Measurements from ENCODE around the gene KCNQ2. TPM values are rescaled to one million over a fixed set of nuclear protein-coding genes. Genes with fewer than 3 reads are reported as not detected.
"Not testable (repeated sequence)": the region's sequence is repeated elsewhere in the genome, so short reads cannot be mapped to it uniquely, and the experiment has no call there.

KCNQ2 gene
- total RNA-seq, 1 experiment from 2014 or later = 86.5 TPM

GRCh38 chr20:63518351-63518861 is 46.0 kb upstream of the KCNQ2 start:
- no TSS peak for BruUV-seq (replicated peaks)
- H3K36me3 ChIP-seq (ENCODE audit: control insufficient read depth in 1 of 2, insufficient read depth in 2 of 2, low read length in 2 of 2) = peaks cover 6 to 21% of the 10 kb centered on the region in 2 experiments
- H3K79me2 ChIP-seq (ENCODE audit: insufficient read depth, low read length) = peaks cover 21% of the 10 kb centered on the region
- no peak overlapping the region for H3K27ac ChIP-seq (ENCODE audit: low read depth, low read length)
- H3K4me3 ChIP-seq (replicated peaks in 1 of 2; ENCODE audit: low read depth in 1 of 2, low read length in 2 of 2) = no peak overlapping the region
- CTCF ChIA-PET = interaction anchor here (1.1 kb wide), 1 partner anchor 296 kb away, joined by 3 read pairs; no protein-coding TSS in a partner anchor
- H4K20me1 ChIP-seq (ENCODE audit: insufficient read depth) = no peaks in the 10 kb centered on the region
- POLR2A ChIA-PET = no interaction called here
- RAD21 ChIA-PET (ENCODE audit: low non-redundant PET in 1 of 2, low total read pairs in 2 of 2, uncharacterized antibody in 2 of 2, unreplicated experiment in 2 of 2) = no interaction called here
- no peak for ATAC-seq
- DNase-seq (ENCODE audit: low read depth, low spot score) = no peak
- intact Hi-C loops (cut with micrococcal nuclease) = no loop called here
- H3K4me1 ChIP-seq (ENCODE audit: control insufficient read depth in 1 of 2, insufficient read depth in 2 of 2, low read length in 2 of 2) = peaks cover 5 to 28% of the 10 kb centered on the region in 2 experiments; a peak in 3 of 4 replicates
- TF ChIP-seq TCF7L2 (IDR thresholded peaks at IDR 0.05; ENCODE audit: borderline replicate concordance, extremely low read depth, insufficient read depth, insufficient read length) (no peak), ZFX (IDR thresholded peaks at IDR 0.05) (no peak), ZNF274 (IDR thresholded peaks at IDR 0.05; ENCODE audit: low read depth, low read length) (no peak)
- no peak overlapping the region for H2AFZ ChIP-seq (ENCODE audit: low read depth, low read length, poor library complexity, severe bottlenecking)
- no peaks in the 10 kb centered on the region for H3K9me2 ChIP-seq (ENCODE audit: insufficient read depth)
- no peak overlapping the region for H3K9ac ChIP-seq (ENCODE audit: low read length)
- no peaks in the 10 kb centered on the region for H3K27me3 ChIP-seq (ENCODE audit: insufficient read depth, low read length)
- H3K4me2 ChIP-seq (ENCODE audit: low read length) = no peak overlapping the region
- H3K9me3 ChIP-seq (ENCODE audit: control insufficient read depth in 1 of 2, insufficient read depth in 1 of 2, low read depth in 1 of 2, low read length in 2 of 2) = peaks cover 5% of the 10 kb centered on the region in 2 experiments; a peak in 2 of 4 replicates

DNA sequence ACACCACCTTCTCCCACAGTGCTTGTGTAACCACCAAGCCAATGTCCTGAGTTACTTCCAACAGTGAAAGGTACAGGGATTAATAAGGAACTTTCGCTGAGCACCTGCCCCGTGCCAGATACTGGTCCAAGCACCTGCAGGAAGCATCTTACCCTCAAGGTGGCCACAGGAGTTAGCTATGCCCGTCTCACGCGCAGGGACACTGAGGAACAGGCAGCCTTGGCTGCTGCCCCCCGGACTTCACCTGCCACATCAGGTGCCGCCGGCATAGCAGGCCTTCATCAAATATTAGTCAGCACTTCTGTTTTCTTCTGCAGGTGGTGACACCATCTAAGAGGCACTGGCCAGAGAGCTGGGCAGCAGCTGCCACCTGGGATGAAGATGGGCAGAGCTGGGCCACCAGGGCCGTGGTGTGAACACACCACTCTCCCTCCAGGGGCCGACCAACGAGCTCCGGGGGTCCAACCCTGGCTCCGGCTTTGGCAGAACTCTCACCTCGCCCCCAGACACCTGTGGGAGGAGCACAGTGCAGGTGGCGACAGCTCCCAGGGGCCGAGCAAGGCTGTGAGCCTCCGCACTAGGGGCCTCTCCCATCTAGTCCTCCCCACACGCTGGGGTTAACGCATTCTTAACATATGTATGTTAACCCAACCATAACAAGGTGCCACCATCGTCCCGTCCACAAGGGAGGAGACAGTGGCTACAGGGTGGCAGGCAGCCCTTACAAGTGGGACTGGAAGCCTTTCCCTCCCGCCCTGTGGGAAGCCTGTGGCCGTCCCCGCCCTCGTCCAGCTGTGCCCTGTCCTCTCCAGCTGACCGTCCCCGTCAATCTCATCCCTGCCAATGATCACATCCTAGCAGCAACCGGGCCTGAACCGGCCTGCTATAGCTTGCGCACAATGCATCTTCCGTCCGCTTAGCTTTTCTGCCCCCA is 45.2 kb upstream of the KCNQ2 start:
- no peak for ATAC-seq
- intact Hi-C loops (cut with micrococcal nuclease) = no loop called here
- peaks cover 5 to 24% of the 10 kb centered on the region in 2 experiments; a peak in 3 of 4 replicates for H3K4me1 ChIP-seq (ENCODE audit: control insufficient read depth in 1 of 2, insufficient read depth in 2 of 2, low read length in 2 of 2)
- H3K27ac ChIP-seq (ENCODE audit: low read depth, low read length) = no peak overlapping the region
- ChIA-PET POLR2A (no interaction called here), RAD21 (ENCODE audit: low non-redundant PET in 1 of 2, low total read pairs in 2 of 2, uncharacterized antibody in 2 of 2, unreplicated experiment in 2 of 2) (no interaction called here), CTCF (interaction anchor here (1.1 kb wide), 1 partner anchor 295 kb away, joined by 3 read pairs; no protein-coding TSS in a partner anchor)
- no peak overlapping the region for H3K4me3 ChIP-seq (replicated peaks in 1 of 2; ENCODE audit: low read depth in 1 of 2, low read length in 2 of 2)
- no peaks in the 10 kb centered on the region; a peak in 1 of 4 replicates for H3K9me3 ChIP-seq (ENCODE audit: control insufficient read depth in 1 of 2, insufficient read depth in 1 of 2, low read depth in 1 of 2, low read length in 2 of 2)
- peaks cover under 1 to 15% of the 10 kb centered on the region in 2 experiments; a peak in 3 of 4 replicates for H3K36me3 ChIP-seq (ENCODE audit: control insufficient read depth in 1 of 2, insufficient read depth in 2 of 2, low read length in 2 of 2)
- H3K4me2 ChIP-seq (ENCODE audit: low read length) = no peak overlapping the region
- no peak for TF ChIP-seq ZFX (IDR thresholded peaks at IDR 0.05)
- TF ChIP-seq, protein P1, sequence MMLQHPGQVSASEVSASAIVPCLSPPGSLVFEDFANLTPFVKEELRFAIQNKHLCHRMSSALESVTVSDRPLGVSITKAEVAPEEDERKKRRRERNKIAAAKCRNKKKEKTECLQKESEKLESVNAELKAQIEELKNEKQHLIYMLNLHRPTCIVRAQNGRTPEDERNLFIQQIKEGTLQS (IDR thresholded peaks at IDR 0.05) = no peak
- no peaks in the 10 kb centered on the region for H3K9me2 ChIP-seq (ENCODE audit: insufficient read depth)
- BruUV-seq (replicated peaks) = no TSS peak
- H3K79me2 ChIP-seq (ENCODE audit: insufficient read depth, low read length) = peaks cover 17% of the 10 kb centered on the region
- H4K20me1 ChIP-seq (ENCODE audit: insufficient read depth) = no peaks in the 10 kb centered on the region
- H3K27me3 ChIP-seq (ENCODE audit: insufficient read depth, low read length) = peaks cover 5% of the 10 kb centered on the region; the same call in 1 of the 2 replicates
- H3K9ac ChIP-seq (ENCODE audit: low read length) = no peak overlapping the region
- DNase-seq (ENCODE audit: low read depth, low spot score) = no peak
- no peak overlapping the region for H2AFZ ChIP-seq (ENCODE audit: low read depth, low read length, poor library complexity, severe bottlenecking)

DNA sequence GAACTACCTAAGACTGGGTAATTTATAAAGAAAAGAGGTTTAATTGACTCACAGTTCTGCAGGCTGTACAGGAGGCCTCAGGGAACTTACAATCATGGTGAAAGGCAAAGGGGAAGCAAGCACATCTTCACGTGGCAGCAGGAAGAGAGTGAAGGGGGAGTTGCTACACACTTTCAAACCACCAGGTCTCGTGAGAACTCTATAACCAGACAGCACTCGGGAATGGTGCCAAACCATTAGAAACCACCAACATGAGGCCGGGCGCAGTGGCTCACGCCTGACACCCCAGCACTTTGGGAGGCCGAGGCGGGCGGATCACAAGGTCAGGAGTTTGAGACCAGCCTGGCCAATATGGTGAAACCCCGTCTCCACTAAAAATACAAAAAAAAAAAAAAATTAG is 42.1 kb upstream of the KCNQ2 start:
- H3K9me2 ChIP-seq (ENCODE audit: insufficient read depth); POLR2A ChIA-PET; intact Hi-C loops (cut with micrococcal nuclease); DNase-seq (ENCODE audit: low read depth, low spot score); H4K20me1 ChIP-seq (ENCODE audit: insufficient read depth); H3K9ac ChIP-seq (ENCODE audit: low read length); H3K79me2 ChIP-seq (ENCODE audit: insufficient read depth, low read length); H3K27ac ChIP-seq (ENCODE audit: low read depth, low read length); BruUV-seq (replicated peaks); H3K36me3 ChIP-seq (ENCODE audit: control insufficient read depth in 1 of 2, insufficient read depth in 2 of 2, low read length in 2 of 2); H2AFZ ChIP-seq (ENCODE audit: low read depth, low read length, poor library complexity, severe bottlenecking); CTCF ChIA-PET; ATAC-seq; H3K4me3 ChIP-seq (replicated peaks in 1 of 2; ENCODE audit: low read depth in 1 of 2, low read length in 2 of 2); H3K27me3 ChIP-seq (ENCODE audit: insufficient read depth, low read length); H3K4me2 ChIP-seq (ENCODE audit: low read length); H3K9me3 ChIP-seq (ENCODE audit: control insufficient read depth in 1 of 2, insufficient read depth in 1 of 2, low read depth in 1 of 2, low read length in 2 of 2); H3K4me1 ChIP-seq (ENCODE audit: control insufficient read depth in 1 of 2, insufficient read depth in 2 of 2, low read length in 2 of 2); RAD21 ChIA-PET (ENCODE audit: low non-redundant PET in 1 of 2, low total read pairs in 2 of 2, uncharacterized antibody in 2 of 2, unreplicated experiment in 2 of 2): not testable (repeated sequence)

All from HCT116 (cell line).